ENCODE results near the gene SPRYD3.
"Not testable (repeated sequence)": the region's sequence is repeated elsewhere in the genome, so short reads cannot be mapped to it uniquely, and the experiment has no call there.

SPRYD3 gene

DNA sequence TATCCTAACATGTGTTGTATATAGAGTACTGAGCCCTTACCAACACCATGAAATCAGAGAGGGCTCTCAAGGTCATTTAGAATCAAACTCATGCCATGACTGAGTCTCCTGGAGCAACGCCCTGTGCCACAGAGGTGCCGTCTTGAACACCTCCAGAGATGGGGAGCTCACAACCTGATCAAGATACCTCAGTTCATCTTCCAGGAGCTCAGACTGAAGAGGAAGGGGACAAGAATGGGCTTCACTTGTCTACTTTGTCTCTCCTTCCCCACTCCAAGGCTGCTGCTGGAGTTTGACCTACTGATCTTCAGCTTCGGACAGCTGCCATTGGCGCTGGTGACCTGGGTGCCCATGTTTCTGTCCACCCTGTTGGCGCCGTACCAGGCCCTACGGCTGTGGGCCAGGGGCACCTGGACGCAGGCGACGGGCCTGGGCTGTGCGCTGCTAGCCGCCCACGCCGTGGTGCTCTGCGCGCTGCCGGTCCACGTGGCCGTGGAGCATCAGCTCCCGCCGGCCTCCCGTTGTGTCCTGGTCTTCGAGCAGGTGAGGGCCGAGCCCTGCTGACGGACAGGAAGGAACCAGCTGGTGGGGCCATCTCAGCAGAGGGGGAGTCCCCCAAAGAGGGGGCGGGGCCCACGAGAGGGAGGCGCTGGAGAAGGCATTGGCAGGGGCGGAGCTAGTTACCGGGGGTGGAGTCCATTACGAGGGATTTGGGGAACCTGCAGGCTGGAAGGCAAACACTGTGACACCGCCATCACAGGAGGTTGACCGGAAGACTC, 36.1 kb upstream of the SPRYD3 start:
- Histone ChIP-seq H3K27ac (ENCODE audit: low read depth, low read length) (no peak overlapping the region), H3K4me3 (ENCODE audit: low read depth in 1 of 5, low read length in 5 of 5) (no peak overlapping the region), H3K9me3 (ENCODE audit: control insufficient read depth in 5 of 5, low read length in 5 of 5) (no peaks in the 10 kb centered on the region), H3K27me3 (ENCODE audit: control insufficient read depth in 5 of 5, insufficient read depth in 4 of 5, low read length in 5 of 5) (peaks cover 0 to 2% (median 0%) of the 10 kb centered on the region in 5 donors), H3K4me1 (ENCODE audit: control insufficient read depth in 5 of 5, insufficient read depth in 5 of 5, low read length in 5 of 5) (peaks cover 0 to 3% (median 0%) of the 10 kb centered on the region in 5 donors), H3K9ac (ENCODE audit: low read length in 5 of 5) (no peak overlapping the region), H3K36me3 (ENCODE audit: control insufficient read depth in 5 of 5, insufficient read depth in 5 of 5, low read length in 5 of 5) (no peaks in the 10 kb centered on the region)

DNA sequence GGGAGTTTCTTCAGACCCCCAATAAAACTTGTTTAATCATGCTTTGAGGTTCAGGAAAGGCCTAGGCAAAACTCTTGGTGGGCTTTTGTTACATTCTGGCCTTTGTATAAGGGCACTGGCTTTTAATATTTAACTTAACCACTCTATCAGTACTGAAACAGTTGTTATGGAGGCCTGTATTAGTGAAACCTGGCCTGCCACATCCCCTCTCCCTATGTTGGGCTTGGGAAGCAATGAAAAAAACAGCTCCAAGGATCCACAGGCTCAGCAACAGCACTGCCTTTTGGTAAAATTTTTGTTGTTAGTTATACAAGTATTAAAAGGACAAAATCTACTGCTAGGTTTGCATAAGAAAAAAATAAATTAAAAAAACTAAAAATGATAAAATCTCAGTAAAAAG, 34.8 kb upstream of the SPRYD3 start:
- Histone ChIP-seq H3K4me1 (ENCODE audit: control insufficient read depth in 5 of 5, insufficient read depth in 5 of 5, low read length in 5 of 5) (peaks cover 0 to 3% (median 0%) of the 10 kb centered on the region in 5 donors), H3K27ac (ENCODE audit: low read depth, low read length) (no peak overlapping the region), H3K9ac (ENCODE audit: low read length in 5 of 5) (no peak overlapping the region), H3K27me3 (ENCODE audit: control insufficient read depth in 5 of 5, insufficient read depth in 4 of 5, low read length in 5 of 5) (peaks cover 0 to 2% (median 0%) of the 10 kb centered on the region in 5 donors), H3K36me3 (ENCODE audit: control insufficient read depth in 5 of 5, insufficient read depth in 5 of 5, low read length in 5 of 5) (no peaks in the 10 kb centered on the region), H3K4me3 (ENCODE audit: low read depth in 1 of 5, low read length in 5 of 5) (no peak overlapping the region), H3K9me3 (ENCODE audit: control insufficient read depth in 5 of 5, low read length in 5 of 5) (no peaks in the 10 kb centered on the region)

DNA sequence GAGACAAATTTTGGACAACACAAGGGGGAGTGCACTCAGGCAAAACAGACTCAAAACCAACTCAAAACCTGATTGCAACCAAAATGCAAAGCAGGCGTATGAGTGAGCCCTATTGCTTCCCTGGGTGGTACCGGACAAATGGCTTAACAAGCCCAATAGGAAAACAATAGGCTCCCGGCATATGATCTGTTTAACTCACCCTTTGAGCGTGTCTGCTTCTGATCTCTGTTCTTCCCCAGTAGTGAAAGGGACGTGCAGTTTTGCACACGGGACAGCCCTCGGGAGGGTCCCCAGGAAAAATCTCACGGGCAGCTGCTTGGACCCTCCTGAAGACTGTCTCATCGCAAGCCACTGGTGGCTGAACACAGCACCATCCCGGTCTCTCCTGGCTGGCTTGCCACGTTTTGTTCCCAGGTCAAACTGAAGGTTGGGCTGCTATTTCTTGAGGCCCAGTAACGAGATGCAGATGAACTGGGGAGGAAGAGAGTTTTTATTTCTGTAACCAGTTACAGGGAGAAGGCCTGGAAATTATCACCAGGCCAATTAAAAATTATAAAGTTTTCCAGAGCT, 34.0 kb upstream of the SPRYD3 start:
- no peaks in the 10 kb centered on the region for H3K36me3 ChIP-seq (ENCODE audit: control insufficient read depth in 5 of 5, insufficient read depth in 5 of 5, low read length in 5 of 5)
- no peak overlapping the region for H3K4me3 ChIP-seq (ENCODE audit: low read depth in 1 of 5, low read length in 5 of 5)
- peaks cover 0 to 3% (median 0%) of the 10 kb centered on the region in 5 donors for H3K4me1 ChIP-seq (ENCODE audit: control insufficient read depth in 5 of 5, insufficient read depth in 5 of 5, low read length in 5 of 5)
- H3K27ac ChIP-seq (ENCODE audit: low read depth, low read length) = no peak overlapping the region
- no peaks in the 10 kb centered on the region for H3K27me3 ChIP-seq (ENCODE audit: control insufficient read depth in 5 of 5, insufficient read depth in 4 of 5, low read length in 5 of 5)
- no peaks in the 10 kb centered on the region for H3K9me3 ChIP-seq (ENCODE audit: control insufficient read depth in 5 of 5, low read length in 5 of 5)
- H3K9ac ChIP-seq (ENCODE audit: low read length in 5 of 5) = no peak overlapping the region

DNA sequence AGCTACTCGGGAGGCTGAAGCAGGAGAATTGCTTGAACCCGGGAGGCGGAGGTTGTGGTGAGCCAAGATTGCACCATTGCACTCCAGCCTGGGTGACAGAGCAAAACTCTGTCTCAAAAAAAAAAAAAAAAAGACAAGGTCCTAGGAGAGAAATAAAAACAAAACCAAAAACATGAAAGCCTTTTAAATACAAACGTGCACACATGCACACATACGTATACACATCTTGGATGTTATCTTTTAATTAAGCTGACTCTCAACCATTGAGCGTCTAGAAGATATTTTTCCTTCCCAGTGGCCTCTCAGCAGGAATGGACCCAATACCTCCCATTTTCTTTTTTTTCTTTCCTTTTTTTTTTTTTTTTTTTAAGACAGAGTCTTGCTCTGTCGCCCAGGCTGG, 33.2 kb upstream of the SPRYD3 start:
- not testable (repeated sequence) for H3K4me1 ChIP-seq (ENCODE audit: control insufficient read depth in 5 of 5, insufficient read depth in 5 of 5, low read length in 5 of 5); H3K36me3 ChIP-seq (ENCODE audit: control insufficient read depth in 5 of 5, insufficient read depth in 5 of 5, low read length in 5 of 5); H3K4me3 ChIP-seq (ENCODE audit: low read depth in 1 of 5, low read length in 5 of 5); H3K27me3 ChIP-seq (ENCODE audit: control insufficient read depth in 5 of 5, insufficient read depth in 4 of 5, low read length in 5 of 5); H3K27ac ChIP-seq (ENCODE audit: low read depth, low read length); H3K9ac ChIP-seq (ENCODE audit: low read length in 5 of 5); H3K9me3 ChIP-seq (ENCODE audit: control insufficient read depth in 5 of 5, low read length in 5 of 5)

DNA sequence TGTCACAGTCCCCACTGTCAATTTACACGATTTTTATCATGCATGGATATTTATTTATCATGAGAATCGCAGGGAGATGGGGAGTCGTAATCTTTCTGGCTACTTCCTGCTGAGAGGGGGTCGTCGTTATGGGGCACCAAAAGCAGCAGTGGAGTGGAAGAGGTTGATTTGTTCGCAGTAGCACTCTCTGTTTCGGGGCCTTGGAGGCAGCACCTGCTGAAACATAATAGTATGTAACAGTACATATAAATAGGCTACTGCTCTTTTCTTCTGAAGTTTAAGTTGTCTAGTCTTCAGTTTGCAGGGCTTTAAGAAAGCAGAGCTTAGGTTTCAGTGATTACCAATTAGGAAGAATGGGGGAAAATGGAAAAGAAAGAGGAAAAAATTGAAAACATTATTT, 27.9 kb upstream of the SPRYD3 start:
- no peaks in the 10 kb centered on the region for H3K27me3 ChIP-seq (ENCODE audit: control insufficient read depth in 5 of 5, insufficient read depth in 4 of 5, low read length in 5 of 5)
- peaks cover 0 to 18% (median 11%) of the 10 kb centered on the region in 5 donors for H3K4me1 ChIP-seq (ENCODE audit: control insufficient read depth in 5 of 5, insufficient read depth in 5 of 5, low read length in 5 of 5)
- H3K4me3 ChIP-seq (ENCODE audit: low read depth in 1 of 5, low read length in 5 of 5) = no peak overlapping the region
- H3K27ac ChIP-seq (ENCODE audit: low read depth, low read length) = no peak overlapping the region
- H3K36me3 ChIP-seq (ENCODE audit: control insufficient read depth in 5 of 5, insufficient read depth in 5 of 5, low read length in 5 of 5) = peaks cover 0 to 3% (median 0%) of the 10 kb centered on the region in 5 donors
- no peaks in the 10 kb centered on the region for H3K9me3 ChIP-seq (ENCODE audit: control insufficient read depth in 5 of 5, low read length in 5 of 5)
- H3K9ac ChIP-seq (ENCODE audit: low read length in 5 of 5) = no peak overlapping the region

DNA sequence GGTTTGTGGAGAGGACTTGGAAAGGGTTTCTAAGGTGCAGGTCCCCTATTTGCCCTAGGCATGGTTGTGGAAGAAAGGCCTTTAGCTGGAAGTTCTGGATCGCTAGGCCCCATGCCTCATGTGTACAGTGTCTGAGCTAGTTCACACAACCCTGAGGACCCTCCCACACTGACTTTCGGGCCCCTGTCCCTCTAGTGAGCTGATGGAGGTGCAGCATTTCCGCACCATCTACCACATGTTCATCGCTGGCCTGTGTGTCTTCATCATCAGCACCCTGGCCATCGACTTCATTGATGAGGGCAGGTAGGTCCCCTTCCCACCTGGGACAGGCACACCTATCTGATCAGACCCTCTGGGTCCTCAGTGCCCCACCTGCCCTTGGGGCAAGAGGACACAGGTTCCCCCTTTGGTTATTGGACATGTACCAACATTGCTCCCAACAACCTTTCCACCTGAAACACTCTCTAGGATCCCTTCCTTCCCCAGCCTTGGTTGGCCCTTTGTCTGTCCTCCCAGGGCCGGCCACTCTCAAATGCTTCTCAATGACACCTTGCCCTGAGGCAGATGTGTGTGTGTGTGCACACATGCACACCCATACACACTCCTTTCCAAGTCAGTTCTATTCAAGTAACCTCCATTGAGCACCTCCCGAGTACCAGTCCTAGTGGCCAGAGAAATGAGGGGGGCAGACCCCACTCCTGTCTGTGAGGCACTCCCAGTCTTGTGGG, 26.7 kb upstream of the SPRYD3 start:
- H3K27ac ChIP-seq (ENCODE audit: low read depth, low read length) = no peak overlapping the region
- H3K4me1 ChIP-seq (ENCODE audit: control insufficient read depth in 5 of 5, insufficient read depth in 5 of 5, low read length in 5 of 5) = peaks cover 0 to 18% (median 12%) of the 10 kb centered on the region in 5 donors

DNA sequence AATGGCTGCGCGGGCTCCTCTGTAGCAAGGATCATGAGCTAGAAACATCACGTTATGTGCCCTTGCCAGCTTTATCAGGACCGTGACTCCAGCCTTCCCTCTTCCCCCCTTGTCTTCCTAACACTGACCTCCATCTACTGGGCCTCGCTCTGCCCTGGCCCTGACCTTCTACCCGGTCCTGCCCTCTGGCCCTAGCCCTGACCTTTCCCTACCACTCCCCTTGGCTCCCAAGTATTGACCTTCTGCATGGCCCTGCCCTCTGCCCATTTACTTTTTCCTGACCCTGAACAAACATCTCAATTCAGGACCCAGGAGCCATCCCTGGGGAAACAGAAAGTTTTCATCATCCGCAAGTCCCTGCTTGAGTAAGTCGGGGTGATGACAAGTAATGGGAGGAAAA, 26.1 kb upstream of the SPRYD3 start:
- H3K27me3 ChIP-seq (ENCODE audit: control insufficient read depth in 5 of 5, insufficient read depth in 4 of 5, low read length in 5 of 5) = no peaks in the 10 kb centered on the region
- peaks cover 0 to 18% (median 12%) of the 10 kb centered on the region in 5 donors for H3K4me1 ChIP-seq (ENCODE audit: control insufficient read depth in 5 of 5, insufficient read depth in 5 of 5, low read length in 5 of 5)
- no peak overlapping the region for H3K27ac ChIP-seq (ENCODE audit: low read depth, low read length)
- H3K9ac ChIP-seq (ENCODE audit: low read length in 5 of 5) = no peak overlapping the region
- H3K36me3 ChIP-seq (ENCODE audit: control insufficient read depth in 5 of 5, insufficient read depth in 5 of 5, low read length in 5 of 5) = peaks cover 0 to 16% (median 4%) of the 10 kb centered on the region in 5 donors
- H3K4me3 ChIP-seq (ENCODE audit: low read depth in 1 of 5, low read length in 5 of 5) = no peak overlapping the region
- H3K9me3 ChIP-seq (ENCODE audit: control insufficient read depth in 5 of 5, low read length in 5 of 5) = no peaks in the 10 kb centered on the region

More for the DNA sequence above, 26.7 kb upstream of the SPRYD3 start:
- Histone ChIP-seq H3K36me3 (ENCODE audit: control insufficient read depth in 5 of 5, insufficient read depth in 5 of 5, low read length in 5 of 5) (peaks cover 0 to 13% (median 2%) of the 10 kb centered on the region in 5 donors), H3K4me3 (ENCODE audit: low read depth in 1 of 5, low read length in 5 of 5) (no peak overlapping the region), H3K27me3 (ENCODE audit: control insufficient read depth in 5 of 5, insufficient read depth in 4 of 5, low read length in 5 of 5) (no peaks in the 10 kb centered on the region), H3K9me3 (ENCODE audit: control insufficient read depth in 5 of 5, low read length in 5 of 5) (no peaks in the 10 kb centered on the region), H3K9ac (ENCODE audit: low read length in 5 of 5) (no peak overlapping the region)

DNA sequence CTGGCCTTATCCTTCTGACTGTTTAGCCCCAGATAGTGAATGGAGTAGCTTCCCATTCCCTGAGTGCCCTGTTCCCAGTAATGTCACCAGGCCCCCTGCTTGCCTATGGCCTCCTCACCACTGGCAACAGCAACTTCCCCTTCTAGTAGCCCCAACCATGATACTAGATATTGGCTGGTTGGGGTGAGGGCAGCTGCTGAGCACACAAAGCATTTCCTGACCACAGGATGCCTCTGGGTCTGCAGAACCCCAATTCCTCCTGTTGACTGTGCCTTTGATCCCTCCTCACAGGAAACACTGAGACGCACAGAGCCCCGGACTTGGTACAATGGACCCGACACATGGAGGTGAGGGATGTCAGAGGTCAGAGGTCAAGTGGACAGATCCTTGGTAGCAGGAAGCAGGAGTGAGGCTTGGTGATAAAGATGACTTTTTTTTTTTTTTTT, 24.7 kb upstream of the SPRYD3 start:
- Histone ChIP-seq H3K4me1 (ENCODE audit: control insufficient read depth in 5 of 5, insufficient read depth in 5 of 5, low read length in 5 of 5) (peaks cover 5 to 24% (median 18%) of the 10 kb centered on the region in 5 donors), H3K4me3 (ENCODE audit: low read depth in 1 of 5, low read length in 5 of 5) (no peak overlapping the region), H3K9ac (ENCODE audit: low read length in 5 of 5) (no peak overlapping the region), H3K27me3 (ENCODE audit: control insufficient read depth in 5 of 5, insufficient read depth in 4 of 5, low read length in 5 of 5) (no peaks in the 10 kb centered on the region), H3K36me3 (ENCODE audit: control insufficient read depth in 5 of 5, insufficient read depth in 5 of 5, low read length in 5 of 5) (peaks cover 0 to 16% (median 4%) of the 10 kb centered on the region in 5 donors), H3K27ac (ENCODE audit: low read depth, low read length) (no peak overlapping the region), H3K9me3 (ENCODE audit: control insufficient read depth in 5 of 5, low read length in 5 of 5) (no peaks in the 10 kb centered on the region)

DNA sequence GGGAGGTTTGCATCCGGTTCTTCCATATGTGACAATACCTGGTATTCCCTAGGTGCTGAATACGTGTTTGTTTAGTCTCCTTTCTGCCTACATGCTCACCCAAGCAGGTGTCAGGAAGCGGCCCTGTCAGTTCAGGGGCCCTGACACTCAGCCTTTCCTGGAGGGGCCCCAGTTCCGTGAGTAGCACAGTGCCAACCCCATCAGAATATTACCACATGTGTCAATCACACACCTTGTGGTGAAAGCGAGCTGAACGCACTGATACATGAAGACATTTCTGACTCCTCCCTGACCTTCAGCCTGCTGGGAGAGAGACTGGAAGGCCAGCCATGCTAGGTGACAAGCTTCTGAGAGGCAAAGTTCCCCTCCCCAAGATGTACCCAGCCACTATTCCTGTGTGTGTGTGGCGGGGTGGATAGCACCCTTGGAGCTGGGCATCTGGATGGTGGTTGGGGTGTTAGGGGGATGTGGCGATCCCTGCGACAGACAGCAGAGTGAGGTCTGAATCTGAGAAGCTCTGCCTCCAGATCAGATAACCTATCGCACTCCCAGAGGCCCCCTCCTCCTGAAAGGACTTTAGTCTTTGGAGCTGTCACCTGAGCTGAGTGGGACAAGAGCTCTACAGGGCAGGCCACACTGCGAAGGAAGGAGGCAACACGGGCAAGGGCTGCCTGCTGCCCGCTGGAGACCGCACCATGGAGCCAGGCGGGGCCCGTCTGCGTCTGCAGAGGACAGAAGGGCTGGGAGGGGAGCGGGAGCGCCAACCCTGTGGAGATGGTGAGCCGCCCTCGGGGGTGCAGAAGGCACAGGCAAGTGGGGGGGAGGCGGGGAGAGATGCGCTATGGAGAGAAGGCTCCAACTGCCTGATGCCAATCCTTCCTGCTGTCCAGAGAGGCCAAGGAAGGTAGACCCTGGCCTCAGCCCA, 24.0 kb upstream of the SPRYD3 start, which contains the start of gene SOAT2:
SOAT2 (plus strand) TSS at position 604 of the 925 bp plus-strand sequence; CDS start at position 696, 92 bp downstream.
- Histone ChIP-seq H3K27me3 (ENCODE audit: control insufficient read depth in 5 of 5, insufficient read depth in 4 of 5, low read length in 5 of 5) (no peaks in the 10 kb centered on the region), H3K27ac (ENCODE audit: low read depth, low read length) (no peak within 1 kb of the TSS), H3K4me3 (ENCODE audit: low read depth in 1 of 5, low read length in 5 of 5) (no peak within 1 kb of the TSS), H3K9me3 (ENCODE audit: control insufficient read depth in 5 of 5, low read length in 5 of 5) (no peaks in the 10 kb centered on the region), H3K36me3 (ENCODE audit: control insufficient read depth in 5 of 5, insufficient read depth in 5 of 5, low read length in 5 of 5) (peaks cover 0 to 16% (median 4%) of the 10 kb centered on the region in 5 donors), H3K9ac (ENCODE audit: low read length in 5 of 5) (peak within 1 kb of the TSS in 1 of 5 donors; percentile 48), H3K4me1 (ENCODE audit: control insufficient read depth in 5 of 5, insufficient read depth in 5 of 5, low read length in 5 of 5) (peaks cover 7 to 31% (median 25%) of the 10 kb centered on the region in 5 donors)
